Measurements from ENCODE around the gene DCBLD1.

DNA sequence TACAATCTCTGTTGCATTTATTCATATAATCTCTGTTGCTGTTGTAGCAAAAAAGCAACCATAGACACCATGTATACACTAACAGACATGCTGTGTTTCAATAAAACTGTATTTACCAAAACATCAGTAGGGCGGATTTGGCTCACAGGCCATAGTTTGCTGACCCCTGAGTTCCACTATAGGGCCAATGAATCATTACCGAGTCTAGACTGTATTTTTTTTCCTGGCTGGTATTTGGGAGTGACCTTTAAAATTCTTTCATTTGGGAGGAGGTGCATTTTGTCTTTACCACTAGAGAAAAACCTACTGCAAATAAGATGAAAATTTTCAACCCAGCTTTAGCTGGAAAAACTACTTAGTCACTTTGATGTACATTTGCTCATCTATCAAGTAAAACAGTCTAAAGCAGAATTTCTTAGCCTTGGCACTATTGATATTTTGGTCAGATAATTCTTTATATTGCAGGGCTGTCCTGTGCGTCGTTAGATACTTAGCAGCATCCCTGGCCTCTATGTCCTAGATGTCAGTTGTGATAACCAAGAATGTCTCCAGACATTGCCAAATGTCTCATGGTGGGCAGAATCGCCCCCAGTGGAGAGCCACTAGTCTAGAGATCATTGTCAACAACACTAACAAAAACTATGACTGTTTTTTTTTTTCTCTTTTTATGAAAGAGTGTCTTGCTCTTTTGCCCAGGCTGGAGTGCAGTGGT is 39.5 kb downstream of the DCBLD1 start:
- TF ChIP-seq, protein P1, sequence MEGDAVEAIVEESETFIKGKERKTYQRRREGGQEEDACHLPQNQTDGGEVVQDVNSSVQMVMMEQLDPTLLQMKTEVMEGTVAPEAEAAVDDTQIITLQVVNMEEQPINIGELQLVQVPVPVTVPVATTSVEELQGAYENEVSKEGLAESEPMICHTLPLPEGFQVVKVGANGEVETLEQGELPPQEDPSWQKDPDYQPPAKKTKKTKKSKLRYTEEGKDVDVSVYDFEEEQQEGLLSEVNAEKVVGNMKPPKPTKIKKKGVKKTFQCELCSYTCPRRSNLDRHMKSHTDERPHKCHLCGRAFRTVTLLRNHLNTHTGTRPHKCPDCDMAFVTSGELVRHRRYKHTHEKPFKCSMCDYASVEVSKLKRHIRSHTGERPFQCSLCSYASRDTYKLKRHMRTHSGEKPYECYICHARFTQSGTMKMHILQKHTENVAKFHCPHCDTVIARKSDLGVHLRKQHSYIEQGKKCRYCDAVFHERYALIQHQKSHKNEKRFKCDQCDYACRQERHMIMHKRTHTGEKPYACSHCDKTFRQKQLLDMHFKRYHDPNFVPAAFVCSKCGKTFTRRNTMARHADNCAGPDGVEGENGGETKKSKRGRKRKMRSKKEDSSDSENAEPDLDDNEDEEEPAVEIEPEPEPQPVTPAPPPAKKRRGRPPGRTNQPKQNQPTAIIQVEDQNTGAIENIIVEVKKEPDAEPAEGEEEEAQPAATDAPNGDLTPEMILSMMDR (IDR thresholded peaks at IDR 0.05; ENCODE audit: extremely low read depth in 1 of 2, insufficient read depth in 1 of 2, low read depth in 1 of 2, low read length in 2 of 2): no peak
- no peak for TF ChIP-seq POLR2A (IDR thresholded peaks at IDR 0.05; ENCODE audit: low read depth, low read length)
- TF ChIP-seq FOS (IDR thresholded peaks at IDR 0.05; ENCODE audit: borderline replicate concordance, insufficient read depth, low read length): peak; percentile 29
- TF ChIP-seq MYC (IDR thresholded peaks at IDR 0.05; ENCODE audit: low read depth, low read length): no peak
- TF ChIP-seq EZH2 (IDR thresholded peaks at IDR 0.05; ENCODE audit: borderline replicate concordance, low read depth, low read length, severe bottlenecking): no peak
- no peak for TF ChIP-seq POLR2AphosphoS5 (IDR thresholded peaks at IDR 0.05; ENCODE audit: insufficient read depth, low read depth, low read length)

Data from endothelial cell of umbilical vein (primary cell).